GM21576 (cell line): ENCODE measurements around the gene DMXL1.

Experiments used
- ATAC-seq: cut with Tn5 transposase; IDR thresholded peaks from one replicate; pipeline ENCODE4 v1.9.1; 2021; ENCODE audit warnings: mild to moderate bottlenecking, moderate library complexity; ENCODE audit not compliant: unreplicated experiment

Gene DMXL1, protein sequence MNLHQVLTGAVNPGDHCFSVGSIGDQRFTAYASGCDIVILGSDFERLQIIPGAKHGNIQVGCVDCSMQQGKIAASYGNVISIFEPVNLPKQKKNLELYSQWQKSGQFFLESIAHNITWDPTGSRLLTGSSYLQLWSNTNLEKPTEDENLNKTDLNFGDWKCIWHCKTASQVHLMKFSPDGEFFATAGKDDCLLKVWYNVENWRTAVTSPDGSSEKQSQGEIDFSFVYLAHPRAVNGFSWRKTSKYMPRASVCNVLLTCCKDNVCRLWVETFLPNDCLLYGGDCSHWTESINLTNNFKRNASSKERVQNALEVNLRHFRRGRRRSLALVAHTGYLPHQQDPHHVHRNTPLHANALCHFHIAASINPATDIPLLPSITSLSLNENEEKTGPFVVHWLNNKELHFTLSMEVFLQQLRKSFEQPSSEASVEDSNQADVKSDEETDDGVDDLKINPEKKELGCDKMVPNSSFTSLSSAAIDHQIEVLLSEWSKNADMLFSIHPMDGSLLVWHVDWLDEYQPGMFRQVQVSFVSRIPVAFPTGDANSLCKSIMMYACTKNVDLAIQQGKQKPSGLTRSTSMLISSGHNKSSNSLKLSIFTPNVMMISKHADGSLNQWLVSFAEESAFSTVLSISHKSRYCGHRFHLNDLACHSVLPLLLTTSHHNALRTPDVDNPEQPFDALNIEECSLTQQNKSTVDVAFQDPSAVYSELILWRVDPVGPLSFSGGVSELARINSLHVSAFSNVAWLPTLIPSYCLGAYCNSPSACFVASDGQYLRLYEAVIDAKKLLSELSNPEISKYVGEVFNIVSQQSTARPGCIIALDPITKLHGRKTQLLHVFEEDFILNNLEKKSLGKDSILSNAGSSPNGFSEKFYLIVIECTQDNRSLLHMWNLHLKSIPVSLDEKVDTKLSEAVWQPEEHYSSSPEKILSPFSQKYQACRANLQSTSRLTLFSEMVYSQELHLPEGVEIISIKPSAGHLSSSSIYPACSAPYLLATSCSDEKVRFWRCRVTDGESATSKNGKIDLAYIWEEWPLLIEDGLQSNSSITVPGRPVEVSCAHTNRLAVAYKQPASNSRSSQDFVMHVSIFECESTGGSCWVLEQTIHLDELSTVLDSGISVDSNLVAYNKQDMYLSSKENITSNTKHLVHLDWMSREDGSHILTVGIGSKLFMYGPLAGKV (N-terminal part only)

GRCh38 chr5:119070828-119071560, at the start of gene DMXL1:
Gene DMXL1, plus strand, starts transcription at chr5:119071087. Its CDS starts 483 bp downstream, at chr5:119071570.
- peak; percentile 80 for ATAC-seq

GRCh38 chr5:119021149-119021732, 49.6 kb upstream of the DMXL1 start:
- ATAC-seq: no peak

DNA sequence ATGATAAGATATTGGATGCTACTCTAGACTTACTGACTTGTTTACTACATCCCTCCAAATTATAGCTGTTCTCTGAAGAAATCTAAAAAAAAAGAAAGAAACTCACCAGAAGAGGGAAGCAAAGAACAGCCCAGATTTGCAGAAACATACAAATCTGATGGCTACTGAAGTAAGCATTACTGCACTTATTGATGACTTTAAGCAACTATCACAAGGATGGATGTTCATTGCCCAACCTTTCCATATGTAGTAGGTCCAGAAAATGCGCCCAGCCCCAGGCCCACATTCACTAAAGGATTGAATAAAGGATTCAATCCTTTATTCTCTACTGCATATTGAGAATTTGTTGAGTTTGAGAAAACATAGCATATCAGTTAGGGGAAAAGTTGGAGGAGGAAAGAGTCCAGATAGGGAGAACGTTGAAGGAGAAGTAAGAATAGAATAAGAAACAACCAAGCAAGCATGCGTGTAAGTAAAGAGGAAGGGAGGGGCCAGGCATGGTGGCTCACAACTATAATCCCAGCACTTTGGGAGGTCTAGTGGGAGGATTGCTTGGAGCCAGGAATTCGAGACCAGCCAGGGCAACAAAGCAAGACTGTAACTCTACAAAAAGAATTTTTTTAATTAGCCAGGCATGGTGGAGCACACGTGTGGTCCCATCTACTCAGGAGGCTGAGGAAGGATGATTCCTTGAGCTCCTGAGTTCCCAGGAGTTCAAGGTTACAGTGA, 48.7 kb upstream of the DMXL1 start:
- ATAC-seq: peak; percentile 68

DNA sequence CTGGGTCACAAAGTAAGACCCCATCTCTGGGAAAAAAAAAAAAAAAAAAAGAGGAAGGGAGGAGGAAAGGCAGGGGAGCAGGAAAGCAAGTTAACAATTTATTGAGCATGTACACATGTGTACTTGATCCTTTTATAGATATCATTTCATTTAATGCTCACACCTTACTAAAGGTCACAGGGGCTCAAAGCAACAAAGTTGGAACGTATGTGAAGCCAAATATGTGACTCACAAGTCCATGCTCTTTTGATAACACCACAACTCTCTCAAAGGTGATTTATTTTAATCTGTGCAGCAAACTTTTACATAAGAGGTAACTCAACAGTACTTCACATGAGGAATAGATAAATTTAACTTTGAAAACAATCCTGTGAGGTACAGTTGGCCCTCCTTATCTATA, 48.1 kb upstream of the DMXL1 start:
- ATAC-seq: no peak

- no peak for ATAC-seq
Observed at GRCh38 chr5:119028575-119028974, 42.3 kb upstream of the DMXL1 start.

DNA sequence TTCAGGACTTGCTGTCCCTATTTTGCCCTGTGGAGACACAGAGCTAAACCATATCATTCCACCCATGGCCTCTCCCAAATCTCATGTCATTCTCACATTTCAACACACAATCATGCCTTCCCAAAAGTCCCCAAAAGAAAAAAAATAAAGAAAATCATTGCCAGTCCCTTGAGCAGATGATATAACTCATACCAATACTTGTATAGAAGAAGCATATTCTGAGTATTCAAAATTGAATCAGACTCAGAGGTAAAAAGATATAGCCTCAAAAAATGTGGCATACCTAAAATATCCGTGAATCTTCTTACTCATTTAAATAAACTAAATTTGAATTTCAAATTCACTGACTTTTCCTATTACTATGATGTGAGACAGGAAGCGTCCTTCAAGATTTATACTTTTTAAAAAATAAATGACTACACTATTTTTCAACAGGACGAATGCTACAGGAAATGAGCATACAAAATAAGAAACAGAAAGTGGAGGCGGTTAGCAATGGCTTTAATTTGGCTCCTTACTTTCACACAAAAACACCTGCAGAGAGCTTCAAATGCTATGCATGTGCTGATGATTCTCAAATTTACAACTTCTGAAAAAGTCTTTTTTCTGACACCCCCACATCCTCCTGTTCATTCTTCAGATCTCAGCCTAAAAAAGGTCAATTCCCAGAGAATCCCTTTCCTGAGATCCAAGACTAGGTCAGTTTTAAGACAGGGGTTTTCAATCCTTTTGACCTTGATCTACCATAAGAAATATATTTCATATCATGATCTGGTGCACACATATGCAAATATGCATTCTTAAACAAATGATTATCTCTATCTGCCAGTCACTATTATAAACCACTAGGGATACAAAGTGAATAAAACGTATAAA, 39.6 kb upstream of the DMXL1 start:
- peak; percentile 74 for ATAC-seq

- ATAC-seq: peak; percentile 55
Observed at GRCh38 chr5:119031905-119032304, 39.0 kb upstream of the DMXL1 start.

DNA sequence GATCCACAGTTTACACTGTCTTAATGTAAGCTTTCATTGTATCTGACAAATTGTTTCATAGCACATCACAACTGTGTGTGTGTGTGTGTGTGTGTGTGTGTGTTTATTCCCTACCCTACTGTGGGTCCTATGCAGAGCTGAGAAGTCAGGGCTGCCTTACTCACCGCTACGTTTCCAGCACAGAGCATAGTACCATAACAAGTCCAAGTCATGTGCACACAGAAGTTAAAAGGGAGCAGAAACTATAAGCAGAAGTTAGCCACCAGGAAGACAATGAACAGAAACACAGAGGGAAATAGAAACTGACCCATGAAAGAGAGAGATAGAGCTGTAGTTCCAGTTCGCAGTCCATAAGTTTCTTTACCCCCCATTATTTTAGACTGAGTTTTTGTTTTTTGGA, 38.2 kb upstream of the DMXL1 start:
- peak; percentile 35 for ATAC-seq

- ATAC-seq: no peak
Observed at GRCh38 chr5:119033135-119033534, 37.8 kb upstream of the DMXL1 start.

DNA sequence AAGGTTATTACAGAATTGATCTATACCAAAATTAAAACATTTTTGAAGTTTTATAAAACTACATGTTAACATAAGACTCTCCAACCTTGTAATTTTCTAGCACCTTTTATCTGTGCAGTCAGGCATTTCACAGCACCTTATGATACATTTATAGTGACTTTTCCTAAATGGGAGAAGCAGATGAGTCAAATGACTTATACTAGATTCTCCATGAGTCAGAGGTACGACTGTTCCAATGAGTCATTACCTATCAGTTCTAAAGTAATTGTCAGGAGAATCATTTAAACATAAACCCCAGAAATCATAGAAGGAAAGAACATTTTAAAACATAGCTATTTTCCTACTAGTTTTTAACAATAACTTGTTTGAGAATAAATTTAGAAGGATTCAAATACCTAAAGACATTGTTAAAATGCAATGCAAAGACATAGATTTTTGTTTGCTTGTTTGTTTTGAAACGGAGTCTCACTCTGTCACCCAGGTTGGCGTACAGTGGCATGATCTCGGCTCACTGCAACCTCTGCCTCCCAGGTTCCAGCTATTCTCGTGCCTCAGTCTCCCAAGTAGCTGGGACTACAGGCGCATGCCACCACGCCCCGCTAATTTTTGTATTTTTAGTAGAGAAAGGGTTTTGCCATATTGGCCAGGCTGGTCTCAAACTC, 34.7 kb upstream of the DMXL1 start:
- ATAC-seq: no peak

DNA sequence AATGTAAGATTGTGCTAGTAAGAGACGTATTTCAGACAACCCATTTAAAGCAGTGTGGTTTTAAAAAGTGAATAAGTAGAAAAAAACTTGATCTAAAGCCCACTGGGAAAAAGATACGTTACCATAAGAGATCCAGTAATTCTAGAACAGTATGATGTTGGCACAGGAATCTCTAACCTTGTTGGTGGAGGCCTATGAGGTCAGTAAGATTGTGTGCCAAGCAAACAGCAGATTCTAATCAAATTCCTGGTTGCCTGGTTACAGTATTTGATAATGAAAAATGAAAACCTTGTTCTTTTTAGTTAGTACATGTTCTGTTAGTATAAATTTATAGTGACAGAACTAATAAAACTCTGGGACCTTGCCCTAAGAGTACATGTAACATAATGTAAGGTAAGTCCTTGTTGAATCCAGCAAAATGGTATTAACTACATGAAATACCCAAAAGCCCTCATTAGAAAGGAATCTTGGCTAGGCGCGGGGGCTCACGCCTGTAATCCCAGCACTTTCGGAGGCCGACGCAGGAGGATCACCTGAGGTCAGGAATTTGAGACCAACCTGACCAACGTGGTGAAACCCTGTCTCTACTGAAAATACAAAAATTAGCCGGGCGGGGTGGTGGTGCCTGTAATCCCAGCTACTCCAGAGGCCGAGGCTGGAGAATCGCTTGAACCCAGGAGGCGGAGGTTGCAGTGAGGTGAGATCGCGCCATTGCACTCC, 33.2 kb upstream of the DMXL1 start:
- ATAC-seq: no peak

GRCh38 chr5:119048246-119048645, 22.6 kb upstream of the DMXL1 start:
- ATAC-seq: no peak

- no peak for ATAC-seq
Observed at GRCh38 chr5:119049824-119050449, 20.9 kb upstream of the DMXL1 start.

DNA sequence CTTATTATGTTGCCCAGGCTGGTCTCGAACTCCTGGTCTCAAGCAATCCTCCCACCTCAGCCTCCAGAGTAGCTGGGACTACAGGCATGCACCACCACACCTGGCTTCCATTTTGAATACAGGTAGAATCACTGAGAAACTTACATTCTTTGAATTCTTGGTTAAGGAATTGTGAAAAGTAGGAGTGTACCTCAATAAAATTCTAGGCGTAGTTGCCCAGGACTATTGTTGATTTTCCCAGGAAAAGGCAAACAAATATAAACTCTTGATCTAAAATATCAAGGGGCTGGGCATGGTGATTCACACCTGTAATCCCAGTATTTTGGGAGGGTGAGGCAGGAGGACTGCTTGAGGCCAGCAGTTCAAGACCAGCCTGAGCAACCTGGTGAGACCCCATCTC, 16.8 kb upstream of the DMXL1 start:
- no peak for ATAC-seq

GRCh38 chr5:119055294-119055693, 15.6 kb upstream of the DMXL1 start:
- no peak for ATAC-seq

- ATAC-seq: no peak
Observed at GRCh38 chr5:119058979-119059529, 11.8 kb upstream of the DMXL1 start.
